Psoas muscle (tissue), 8 donors: ENCODE results near the gene ROGDI. TPM values are rescaled to one million over a fixed set of nuclear protein-coding genes. Genes with fewer than 3 reads are reported as not detected.
A peak's percentile ranks its signal among the peaks of the same experiment; 100 is the strongest.
"Not testable (repeated sequence)": the region's sequence is repeated elsewhere in the genome, so short reads cannot be mapped to it uniquely, and the experiment has no call there.

Experiments
- ATAC-seq, 4 donors: fragments of 200-7000 bp; cut with Tn5 transposase; one replicate each; pipeline ENCODE4 v1.9.1; 2020; ENCODE audit warnings: moderate library complexity in 3 of 4, mild to moderate bottlenecking in 2 of 4
- DNase-seq, 2 donors: peaks; one replicate each; pipeline ENCODE4 v3.0.0-alpha.2; 2020
- H3K27ac ChIP-seq: fragments of 200-600 bp; one replicate; pipeline ENCODE4 v1.8.0; 2022
- H3K27me3 ChIP-seq, 3 donors: fragments of 200-600 bp in 1 of 3; one replicate each; pipeline versions ENCODE4 v1.6.1 to v1.8.0; 2013 to 2022; ENCODE audit warnings: low read length in 2 of 3, mild to moderate bottlenecking in 2 of 3, moderate library complexity in 1 of 3; ENCODE audit not compliant: insufficient read depth in 3 of 3
- H3K36me3 ChIP-seq, 2 donors: fragments of 200-600 bp in 1 of 2; one replicate each; pipeline versions ENCODE4 v1.6.1 to v1.8.0; 2013 to 2022; ENCODE audit warnings: low read depth in 1 of 2, mild to moderate bottlenecking in 1 of 2, moderate library complexity in 1 of 2; ENCODE audit not compliant: insufficient read depth in 1 of 2
- H3K4me1 ChIP-seq: fragments of 200-600 bp; one replicate; pipeline ENCODE4 v1.8.0; 2022
- H3K4me3 ChIP-seq: fragments of 200-600 bp; one replicate; pipeline ENCODE4 v1.8.0; 2022; ENCODE audit warnings: mild to moderate bottlenecking
- H3K9me3 ChIP-seq: fragments of 200-600 bp; one replicate; pipeline ENCODE4 v1.8.0; 2022
- CTCF ChIP-seq: fragments of 200-600 bp; IDR thresholded peaks from one replicate; pipeline ENCODE4 v1.8.0; 2022; ENCODE audit warnings: antibody characterized with exemption
- WGBS, 3 donors: extraction: QIAGEN DNeasy Blood & Tissue Kit; methylation state at CpG; one replicate each; pipeline versions ENCODE4 v1.1.6 to v1.1.7; 2013; 5-methylcytosine and 5-hydroxymethylcytosine counted together
- intact Hi-C, 2 donors: fragments of 100-400 bp; cut with DNase I; formaldehyde crosslinking; loops; one replicate each; pipeline versions ENCODE4 v1.11.0 to v1.14.2; 2022
- polyA plus RNA-seq, 3 donors: library from polyadenylated mRNA; stranded (reverse); fragments of 200-250 nt; gene quantifications; one replicate each; pipeline ENCODE4 v1.2.3, GENCODE V29; 2013
- total RNA-seq, 4 donors: library from RNA; stranded (reverse); fragmentation: NEBNext Ultra II Directional in 2 of 4; extraction: Animal tissue kit (Norgen Biotek cat#: 25700) in 2 of 4; gene quantifications; one replicate each; pipeline versions ENCODE4 v1.2.1 to v1.2.4, GENCODE V29; 2021 to 2023
- donor health status: healthy with polysubstance abuse.
- donor health status: DM: no; HTN: no; CAD: no; lungs with moderate emphysema.
- donor health status: Bipolar disorder and iron deficiency.
- donor health status: healthy.
- donor health status: DM: yes; HTN: yes; CAD: no.
- donor health status: DM: no; HTN: no; CAD: no.
- donor health status: DM: no; HTN: no; CAD: no.
- donor health status: DM: yes; HTN: yes; CAD: no.

Gene ROGDI
- total and polyA plus RNA-seq, 7 donors, result 13.2 to 44.0 (median 17.3) TPM

GRCh38 chr16:4787627-4788482 lies 14.6 kb downstream of the ROGDI start, which contains the start of gene SEPTIN12:
Gene SEPTIN12 (minus strand): TSS chr16:4788345. CDS start chr16:4787645, 700 bp downstream.
- whole genome bisulfite sequencing, 3 donors, result 70 to 76% (median 73%) methylated on average over 13 to 14 of the region's 14 CpGs
- H3K27ac ChIP-seq, result no peak within 1 kb of the TSS
- DNase-seq (no peak), ATAC-seq (peak in 1 of 4 donors; percentile 26)
- no peaks in the 10 kb centered on the region for H3K4me1 ChIP-seq
- intact Hi-C loops, result no loop called here
- H3K9me3 ChIP-seq, result no peaks in the 10 kb centered on the region
- no peaks in the 10 kb centered on the region for H3K27me3 ChIP-seq
- H3K4me3 ChIP-seq, result no peak within 1 kb of the TSS
- H3K36me3 ChIP-seq, result no peaks in the 10 kb centered on the region
- TF ChIP-seq CTCF, result no peak

- Histone ChIP-seq H3K4me3 (no peak overlapping the region), H3K36me3 (no peaks in the 10 kb centered on the region), H3K27me3 (no peaks in the 10 kb centered on the region), H3K4me1 (no peaks in the 10 kb centered on the region), H3K27ac (no peak overlapping the region), H3K9me3 (no peaks in the 10 kb centered on the region)
- DNase-seq (no peak), ATAC-seq (peak in 1 of 4 donors; percentile 18)
- intact Hi-C loops, result no loop called here
- 92 to 96% (median 96%) methylated on average over 8 of the region's 8 CpGs for WGBS, 3 donors
- TF ChIP-seq CTCF, result no peak
Observed at GRCh38 chr16:4787068-4787467, 15.4 kb downstream of the ROGDI start.

- Histone ChIP-seq H3K9me3 (no peaks in the 10 kb centered on the region), H3K36me3 (no peaks in the 10 kb centered on the region), H3K4me1 (no peaks in the 10 kb centered on the region), H3K27ac (no peak overlapping the region), H3K4me3 (no peak overlapping the region), H3K27me3 (no peaks in the 10 kb centered on the region)
- 89 to 90% (median 89%) methylated on average over 21 to 23 of the region's 23 CpGs for WGBS, 3 donors
- ATAC-seq, result no peak
- no peak for TF ChIP-seq CTCF
- DNase-seq, result no peak
- intact Hi-C loops, result no loop called here
Observed at GRCh38 chr16:4785758-4786433, 16.5 kb downstream of the ROGDI start.

- H3K4me1 ChIP-seq, H3K27ac ChIP-seq, intact Hi-C loops, H3K9me3 ChIP-seq, ATAC-seq, H3K27me3 ChIP-seq, H3K36me3 ChIP-seq, DNase-seq, H3K4me3 ChIP-seq: not testable (repeated sequence)
- 72 to 80% (median 73%) methylated on average over 14 of the region's 14 CpGs for WGBS, 3 donors
Observed at GRCh38 chr16:4784444-4784987, 17.9 kb downstream of the ROGDI start.

GRCh38 chr16:4783951-4784336 lies 18.5 kb downstream of the ROGDI start:
- Histone ChIP-seq H3K27me3 (no peaks in the 10 kb centered on the region), H3K4me1 (no peaks in the 10 kb centered on the region), H3K27ac (no peak overlapping the region), H3K9me3 (no peaks in the 10 kb centered on the region), H3K4me3 (no peak overlapping the region), H3K36me3 (no peaks in the 10 kb centered on the region)
- WGBS, 3 donors, result 61 to 68% (median 67%) methylated on average over 16 of the region's 16 CpGs
- DNase-seq, result no peak
- no peak for TF ChIP-seq CTCF
- intact Hi-C loops, result no loop called here
- no peak for ATAC-seq
